OCI-M2 (cell line): ENCODE data around the gene RPL11.
"Not testable (repeated sequence)": the region's sequence is repeated elsewhere in the genome, so short reads cannot be mapped to it uniquely, and the experiment has no call there.

Source experiments
- DNase-seq: peaks from one replicate; lab custom pipeline; 2025; ENCODE audit not compliant: unreplicated experiment; lab: John Stamatoyannopoulos, UW

Gene RPL11

DNA sequence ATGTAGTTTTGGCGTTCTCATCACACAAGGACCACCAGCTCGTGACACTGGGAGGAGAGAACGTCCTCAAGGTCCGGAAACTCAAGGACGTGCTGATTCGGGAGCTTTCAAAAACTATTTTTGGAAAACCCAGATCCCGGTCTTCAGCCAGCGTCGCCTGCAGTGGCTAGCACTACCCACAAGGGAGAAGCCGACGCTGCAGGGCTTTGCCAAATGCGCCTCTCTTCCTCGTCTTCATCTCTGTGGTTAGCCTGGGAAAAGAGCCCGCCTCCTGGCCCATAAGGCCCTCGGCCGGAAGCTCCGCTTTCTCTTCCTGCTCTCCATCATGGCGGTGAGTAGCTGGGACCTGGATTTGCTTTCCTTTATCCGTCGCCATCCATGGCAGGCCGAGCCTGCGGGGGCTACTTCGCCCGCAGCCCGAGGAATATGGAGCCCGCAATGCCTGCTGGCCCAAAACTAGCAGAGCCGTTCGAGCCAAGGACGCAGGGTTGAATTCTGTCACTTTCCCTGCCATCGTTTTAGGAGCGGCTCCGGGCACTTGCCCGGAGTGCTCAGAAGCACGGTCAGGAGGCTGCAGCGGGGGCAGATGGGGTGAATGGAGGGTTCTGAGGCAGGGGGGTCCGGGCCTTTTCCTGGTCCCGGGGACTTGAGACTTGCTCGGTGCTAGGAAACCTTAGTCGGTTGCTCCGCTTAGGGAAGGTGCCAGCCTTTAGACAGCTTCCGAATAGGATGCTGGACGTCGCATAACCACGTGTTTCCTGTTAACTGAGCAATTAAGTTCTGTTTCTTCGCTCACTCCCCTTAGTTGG lies at the start of gene RPL11:
Gene RPL11 (plus strand): TSS at position 308 of the 809 bp plus-strand sequence. CDS start 18 bp downstream, at position 326.
- peak; percentile 73 for DNase-seq

DNA sequence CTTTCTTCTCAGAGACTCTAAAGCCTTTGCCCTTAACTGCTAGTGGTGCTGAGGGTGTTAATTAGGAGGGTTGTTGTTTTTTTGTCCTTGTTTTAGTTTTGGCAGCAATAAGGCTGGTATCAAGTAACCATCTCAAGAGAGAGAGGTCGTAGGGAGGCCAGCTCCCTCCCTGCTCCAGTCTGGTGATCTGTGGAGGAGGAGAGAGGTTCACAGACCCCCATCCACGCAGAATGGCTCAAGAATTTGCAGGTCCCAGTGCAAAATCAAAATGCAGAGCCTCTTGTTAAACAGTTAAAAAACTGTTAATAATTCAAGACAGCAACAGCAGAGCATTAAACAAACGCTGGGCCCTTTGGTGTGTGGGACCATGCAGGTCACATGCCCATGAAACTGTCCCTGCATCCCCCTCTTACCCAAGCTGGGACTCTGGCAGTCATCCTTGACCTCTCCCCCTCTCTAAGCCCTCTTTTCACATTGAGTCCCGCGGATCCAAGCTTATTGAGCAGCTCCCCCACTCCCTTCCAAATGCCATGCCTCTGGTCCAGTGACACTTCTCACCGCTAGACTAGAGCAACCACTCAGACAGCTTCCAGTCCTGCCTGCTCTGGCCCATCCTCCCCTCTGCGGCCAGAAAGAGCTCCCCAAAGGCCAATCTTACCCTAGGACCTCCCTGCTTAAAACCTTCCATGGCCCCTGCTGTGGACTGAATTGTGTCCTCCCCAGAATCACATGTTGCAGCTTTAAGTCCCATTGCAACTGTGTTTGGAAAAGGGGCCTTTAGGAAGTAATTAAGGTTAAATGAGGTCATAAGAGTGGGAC lies 47.7 kb upstream of the RPL11 start:
- DNase-seq, result no peak

DNA sequence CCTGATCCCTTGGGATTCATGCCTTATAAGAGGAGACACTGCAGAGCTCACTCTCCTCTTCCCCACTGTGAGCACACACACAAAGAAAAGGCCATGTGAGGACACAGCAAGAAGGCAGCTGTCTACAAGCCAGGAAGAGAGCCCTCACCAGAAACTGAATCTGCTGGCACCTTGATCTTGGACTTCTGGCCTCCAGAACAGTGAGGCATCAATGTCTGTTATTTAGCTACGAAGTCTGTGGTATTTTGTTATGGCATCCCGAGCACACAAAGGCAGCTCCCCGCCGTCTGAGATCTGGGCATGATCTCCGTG lies 47.1 kb upstream of the RPL11 start:
- no peak for DNase-seq

DNA sequence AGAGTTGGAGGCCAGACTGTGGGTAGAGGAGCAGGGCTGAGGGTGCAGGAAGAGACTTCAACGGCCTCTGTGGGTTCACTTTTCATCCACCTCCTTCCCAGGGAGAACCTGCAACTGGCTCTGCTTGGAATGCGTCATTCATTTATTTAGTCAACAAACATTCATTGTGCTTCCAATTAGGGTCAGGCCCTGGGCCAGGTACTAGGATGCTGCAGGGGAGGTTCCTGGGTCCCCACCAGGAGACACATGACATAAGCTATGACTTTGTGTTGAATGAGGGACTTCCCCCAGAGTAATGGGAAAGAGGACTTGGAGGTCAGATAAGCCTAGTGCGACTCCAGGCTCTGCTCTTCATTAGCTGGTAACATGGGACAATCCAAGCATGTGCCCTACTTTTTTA lies 46.3 kb upstream of the RPL11 start:
- no peak for DNase-seq

DNA sequence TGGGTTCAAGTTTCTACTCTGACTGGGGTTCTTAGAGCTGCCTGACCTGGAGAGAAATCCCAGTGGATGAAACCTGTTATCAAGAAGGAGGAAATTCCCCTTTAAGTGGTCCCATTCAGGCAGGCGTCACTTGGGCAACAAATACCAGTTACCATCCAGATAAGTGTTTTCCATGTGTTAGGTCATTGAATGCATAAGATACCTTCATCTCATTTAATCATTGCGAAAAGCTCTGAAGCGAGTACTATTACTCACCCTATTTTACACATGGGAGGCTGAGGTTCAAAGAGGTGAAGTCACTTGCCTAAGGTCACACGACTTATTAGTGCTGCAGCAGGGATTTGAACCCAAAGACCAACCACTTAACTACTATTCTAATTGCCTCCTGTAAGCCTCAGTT lies 45.5 kb upstream of the RPL11 start:
- no peak for DNase-seq

DNA sequence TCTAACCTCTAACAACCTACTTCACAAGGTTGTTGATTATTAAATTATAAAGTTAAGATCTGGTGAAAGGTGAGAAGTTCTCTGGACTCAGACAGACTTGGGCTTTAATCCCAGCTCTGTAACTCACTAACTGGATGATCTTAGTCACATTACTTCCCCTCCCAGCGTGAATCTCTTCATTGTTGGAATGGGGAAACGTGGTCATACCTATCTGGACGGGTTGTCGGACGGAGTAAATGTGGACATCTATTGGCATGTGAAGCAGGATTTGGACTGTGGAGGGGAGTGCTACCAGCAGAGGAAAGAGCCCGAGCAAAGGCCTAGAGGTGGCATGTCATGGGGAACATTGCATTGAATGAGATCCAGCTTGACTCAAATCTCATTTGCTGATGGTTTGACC lies 45.1 kb upstream of the RPL11 start:
- no peak for DNase-seq

DNA sequence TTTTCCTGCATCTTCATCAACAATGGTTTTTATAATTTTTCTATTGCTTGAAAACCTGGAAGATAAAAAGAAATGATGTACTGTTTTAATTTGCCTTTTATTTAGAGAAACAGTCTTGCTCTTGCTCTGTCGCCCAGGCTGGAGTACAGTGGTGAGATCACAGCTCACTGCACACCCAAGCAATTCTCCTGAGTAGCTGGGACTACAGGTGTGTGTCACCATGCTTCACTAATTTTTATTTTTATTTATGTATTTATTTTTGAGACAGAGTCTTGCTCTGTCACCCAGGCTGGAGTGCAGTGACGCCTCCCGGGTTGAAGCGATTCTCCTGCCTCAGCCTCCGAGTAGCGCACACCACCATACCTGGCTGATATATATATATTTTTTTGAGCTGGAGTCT lies 43.0 kb upstream of the RPL11 start:
- DNase-seq, result no peak

DNA sequence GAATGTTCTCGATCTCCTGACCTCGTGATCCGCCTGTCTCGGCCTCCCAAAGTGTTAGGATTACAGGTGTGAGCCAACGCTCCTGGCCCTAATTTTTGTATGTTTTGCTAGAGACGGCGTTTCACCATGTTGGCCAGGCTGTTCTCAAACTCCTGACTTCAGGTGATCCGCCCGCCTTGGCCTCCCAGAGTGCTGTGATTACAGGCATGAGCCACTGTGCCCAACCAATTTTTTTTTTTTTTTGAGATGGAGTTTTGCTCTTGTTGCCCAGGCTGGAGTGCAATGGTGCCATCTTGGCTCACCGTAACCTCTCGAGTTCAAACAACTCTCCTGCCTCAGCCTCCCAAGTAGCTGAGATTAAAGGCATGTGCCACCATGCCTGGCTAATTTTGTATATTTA lies 42.4 kb upstream of the RPL11 start:
- not testable (repeated sequence) for DNase-seq

DNA sequence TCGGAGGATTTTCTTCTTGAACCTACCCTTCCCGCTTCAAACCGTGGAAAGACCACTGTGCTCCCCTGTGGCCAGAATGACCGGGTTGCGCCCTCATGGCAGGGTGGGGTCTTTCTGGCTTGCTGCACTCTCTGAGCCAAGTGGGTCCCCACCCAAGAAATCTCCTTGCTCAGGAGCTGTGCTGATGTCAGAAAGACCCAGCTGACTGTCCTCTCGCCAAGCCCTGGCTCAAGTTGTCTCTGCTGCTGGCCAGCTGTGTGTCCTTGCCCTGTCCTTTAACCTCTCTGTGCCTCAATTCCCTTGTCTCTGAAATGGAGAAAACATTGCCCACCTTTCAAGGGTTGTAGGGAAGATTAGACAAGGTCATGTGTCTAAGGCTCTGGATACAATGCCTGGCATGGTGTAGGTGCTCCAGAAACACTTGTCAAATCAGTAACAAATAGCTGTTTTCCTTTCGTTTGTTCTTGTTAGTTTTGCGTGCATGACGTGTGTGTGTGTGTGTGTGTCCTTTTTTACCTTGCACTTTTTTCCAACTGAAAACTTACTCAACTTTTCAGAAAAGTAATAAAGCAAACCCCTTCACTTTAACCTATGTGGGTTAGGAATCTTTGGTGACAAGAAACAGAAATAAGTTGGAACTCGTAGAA lies 41.1 kb upstream of the RPL11 start:
- no peak for DNase-seq

DNA sequence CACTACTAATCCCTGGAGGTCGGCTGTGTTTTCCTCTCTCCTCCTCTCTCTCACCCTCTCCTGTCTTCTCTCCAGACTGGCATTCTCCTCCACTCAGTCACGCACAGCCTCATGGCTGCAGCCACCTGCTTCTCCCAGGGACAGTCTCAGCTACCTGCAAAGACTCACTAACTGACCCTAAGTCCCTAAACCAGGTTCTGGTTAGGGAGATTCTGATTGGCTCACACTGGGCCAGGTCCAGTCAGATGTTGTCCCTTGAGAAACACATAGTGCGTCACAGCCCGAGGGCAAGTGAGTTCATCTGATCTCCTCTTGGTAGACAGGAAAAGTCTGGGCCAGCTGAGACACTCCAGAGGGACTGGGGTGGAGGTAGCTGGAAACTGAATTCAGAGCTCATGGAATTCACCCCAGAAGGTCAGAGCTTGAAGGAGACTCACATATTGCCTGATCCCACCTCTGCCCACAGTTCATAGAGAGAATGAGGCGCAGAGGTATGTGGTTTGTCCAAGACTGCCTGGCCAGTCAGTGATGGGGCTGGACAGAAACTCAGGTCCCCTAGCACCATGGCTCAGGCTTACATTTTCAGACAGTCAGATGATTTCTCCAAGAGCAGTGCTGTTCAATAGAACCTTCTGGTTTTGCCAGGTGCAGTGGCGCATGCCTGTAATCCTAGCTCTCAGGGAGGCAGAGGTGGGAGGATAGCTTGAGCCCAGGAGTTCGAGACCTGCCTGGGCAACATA lies 40.4 kb upstream of the RPL11 start:
- no peak for DNase-seq

DNA sequence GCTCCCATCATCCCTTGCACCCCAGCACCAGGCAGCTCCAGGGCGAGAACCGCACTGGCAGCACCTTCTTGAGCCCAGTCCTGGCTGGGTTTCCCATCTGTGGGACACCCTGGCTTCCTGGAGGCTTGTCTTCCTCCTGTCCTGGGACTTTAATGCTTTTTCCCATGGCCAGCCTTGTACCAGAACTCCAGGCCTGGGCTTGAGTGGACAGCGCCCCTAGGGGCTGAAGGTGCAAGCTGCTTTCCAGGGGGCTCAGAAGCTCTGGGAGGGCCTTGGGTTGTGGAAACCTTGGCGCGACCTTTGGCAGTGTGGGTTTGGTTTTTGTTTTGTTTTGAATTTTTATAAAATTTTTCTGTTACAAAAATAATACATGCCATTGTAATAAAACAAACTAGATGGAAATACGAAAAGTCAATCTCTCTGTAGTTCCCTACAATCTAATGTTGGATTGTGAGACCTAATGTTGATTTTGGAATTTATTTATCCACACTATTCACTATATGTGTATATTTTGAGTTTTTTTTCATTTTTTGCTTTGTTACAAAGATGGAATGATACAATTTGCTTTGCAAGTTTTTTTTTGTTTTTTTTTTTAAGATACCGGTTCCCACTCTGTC lies 33.8 kb upstream of the RPL11 start:
- DNase-seq, result no peak

DNA sequence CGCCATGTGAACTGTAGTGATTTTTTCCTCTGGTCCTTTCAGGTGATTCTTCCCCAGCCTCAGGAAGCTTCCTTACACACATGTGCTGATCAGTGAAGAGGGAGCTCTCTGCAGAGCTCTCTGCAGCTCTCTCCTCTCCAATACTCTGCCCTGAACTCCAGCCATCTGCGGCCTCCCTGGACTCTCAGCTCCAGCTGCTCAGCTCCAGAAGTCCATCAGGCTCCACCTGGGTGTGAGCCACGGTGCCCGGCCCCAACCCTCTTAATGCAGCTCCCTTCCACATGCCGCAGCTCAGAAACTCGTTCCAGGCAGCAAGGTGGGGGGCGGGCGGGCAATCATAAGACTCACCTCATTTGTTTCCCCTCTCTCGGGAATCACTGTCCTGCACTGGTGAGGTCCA lies 30.9 kb upstream of the RPL11 start:
- DNase-seq, result no peak

DNA sequence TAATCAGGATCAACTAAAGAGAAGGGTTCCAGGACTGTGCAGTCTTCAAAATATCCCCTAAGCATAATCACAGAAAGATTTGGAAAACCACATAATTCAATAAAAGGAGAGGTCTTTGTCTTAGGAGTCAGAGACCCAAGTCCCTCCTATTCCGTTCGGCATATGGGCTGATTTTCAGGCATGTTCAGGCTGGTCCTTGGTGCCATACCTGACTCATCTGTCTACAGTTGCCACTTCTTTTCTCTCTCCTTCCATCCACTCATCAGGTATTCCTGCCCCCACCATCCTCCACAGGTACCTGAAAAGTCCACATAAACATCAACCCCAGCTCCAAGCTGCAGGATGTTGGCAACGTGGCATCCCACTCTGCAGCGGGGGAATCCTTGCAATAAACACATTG lies 29.7 kb upstream of the RPL11 start:
- DNase-seq, result no peak

DNA sequence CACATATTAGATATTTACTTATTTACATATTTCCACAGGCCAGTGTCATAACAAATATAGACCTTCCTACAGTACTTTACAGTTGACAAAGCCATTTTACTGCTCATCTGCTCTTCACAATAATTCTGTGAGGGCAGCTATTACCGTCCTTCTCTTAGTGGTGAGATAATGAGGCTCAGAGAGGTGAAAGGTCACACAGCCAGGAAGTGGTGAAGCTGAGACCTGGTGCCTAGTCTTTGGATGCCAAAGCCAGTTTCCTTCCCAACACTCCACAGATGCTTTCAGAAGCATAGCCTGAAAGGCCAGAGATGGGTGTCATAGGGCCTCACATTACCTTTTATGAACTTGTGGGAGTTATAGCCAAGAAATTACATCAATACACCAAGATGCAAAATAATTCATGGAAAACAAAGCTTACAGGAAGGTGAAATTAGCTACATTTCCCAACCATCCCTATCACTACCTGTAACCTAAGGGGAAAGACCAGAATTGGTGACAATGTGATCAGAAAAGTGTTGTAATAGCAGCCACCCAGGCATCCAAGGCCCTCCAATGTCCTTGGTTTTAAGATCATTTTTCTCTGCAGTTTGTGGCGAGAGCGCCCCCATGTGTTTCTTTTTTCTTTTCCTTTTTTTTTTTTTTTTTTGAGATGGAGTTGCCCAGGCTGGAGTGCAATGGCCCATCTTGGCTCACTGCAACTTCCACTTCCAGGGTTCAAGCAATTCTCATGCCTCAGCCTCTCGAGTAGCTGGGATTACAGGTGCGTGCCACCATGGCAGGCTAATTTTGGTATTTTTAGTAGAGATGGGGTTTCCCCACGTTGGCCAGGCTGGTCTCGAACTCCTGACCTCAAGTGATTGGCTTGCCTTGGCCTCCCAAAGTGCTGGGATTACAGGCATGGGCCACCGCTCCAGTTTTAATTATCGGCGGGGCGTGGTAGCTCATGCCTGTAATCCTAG lies 26.5 kb upstream of the RPL11 start:
- no peak for DNase-seq

DNA sequence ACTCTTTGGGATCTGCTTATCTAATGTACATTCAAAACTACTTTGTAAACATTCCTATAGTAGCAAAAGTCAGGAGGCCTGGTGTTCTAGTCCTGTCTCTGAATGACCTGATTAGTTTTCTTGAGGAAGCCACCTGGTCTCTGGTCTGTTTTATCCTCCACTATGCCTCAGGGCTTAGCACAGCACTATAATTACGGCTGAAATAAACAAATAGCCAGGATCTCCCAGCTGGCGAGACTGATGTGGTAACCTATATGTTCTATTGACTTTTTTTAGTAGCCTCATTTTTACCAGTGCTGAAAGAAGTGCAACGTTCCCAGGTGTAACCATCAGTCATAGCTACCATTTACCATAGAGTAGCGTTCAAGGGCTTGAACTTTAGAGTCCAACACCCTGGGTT lies 24.2 kb upstream of the RPL11 start:
- no peak for DNase-seq

DNA sequence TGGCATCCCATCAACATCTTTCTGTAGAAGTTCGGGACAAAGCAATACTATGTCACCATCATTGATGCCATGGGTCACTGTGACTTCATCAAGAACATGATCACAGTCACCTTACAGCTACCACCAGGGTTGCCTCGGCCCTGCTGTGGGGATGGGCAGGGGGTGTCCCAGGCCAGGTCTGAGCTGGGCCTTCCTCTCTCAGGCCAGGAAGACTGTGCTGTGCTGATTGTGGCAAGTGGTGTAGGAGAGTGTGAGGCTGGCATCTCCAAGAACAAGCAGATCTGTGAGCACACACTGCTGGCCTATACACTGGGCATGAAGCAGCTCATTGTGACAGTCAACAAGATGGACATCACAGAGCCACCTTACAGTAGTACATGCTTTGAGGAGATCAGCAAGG lies 20.9 kb upstream of the RPL11 start:
- DNase-seq, result no peak

DNA sequence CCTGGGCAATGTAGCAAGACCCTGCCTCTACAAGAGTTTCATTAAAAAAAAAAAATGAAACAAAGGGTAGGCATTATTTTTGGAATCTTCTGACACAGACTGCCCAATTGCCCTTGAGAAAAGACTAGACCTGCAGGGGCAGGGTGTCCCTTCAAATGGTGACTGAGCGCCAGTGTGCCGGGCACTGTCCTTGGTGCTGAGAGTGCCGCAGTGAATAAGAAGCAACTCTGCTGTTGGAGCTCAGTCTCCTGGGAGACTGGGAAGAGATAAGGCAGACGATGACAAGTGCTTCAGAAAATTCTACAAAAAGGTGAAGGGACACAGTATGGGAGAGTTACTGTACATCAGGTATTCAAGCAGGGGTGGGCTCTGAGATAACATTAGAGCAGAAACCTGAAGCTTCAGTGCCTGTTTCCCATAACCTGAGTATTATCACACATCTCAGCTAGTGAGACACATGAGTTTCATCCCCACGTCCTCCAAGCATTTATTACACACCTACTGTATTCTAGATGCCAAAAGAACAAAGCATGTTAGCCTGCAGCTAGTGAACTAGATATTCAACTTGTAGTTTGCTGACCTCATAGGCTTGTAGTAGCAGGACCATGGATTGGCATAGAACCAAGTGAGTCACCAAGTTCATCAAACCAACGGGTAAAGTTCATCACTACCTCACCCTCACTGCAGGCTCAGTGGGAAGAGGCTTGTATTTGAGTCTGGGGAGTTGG lies 18.4 kb upstream of the RPL11 start:
- DNase-seq, result peak; percentile 24

DNA sequence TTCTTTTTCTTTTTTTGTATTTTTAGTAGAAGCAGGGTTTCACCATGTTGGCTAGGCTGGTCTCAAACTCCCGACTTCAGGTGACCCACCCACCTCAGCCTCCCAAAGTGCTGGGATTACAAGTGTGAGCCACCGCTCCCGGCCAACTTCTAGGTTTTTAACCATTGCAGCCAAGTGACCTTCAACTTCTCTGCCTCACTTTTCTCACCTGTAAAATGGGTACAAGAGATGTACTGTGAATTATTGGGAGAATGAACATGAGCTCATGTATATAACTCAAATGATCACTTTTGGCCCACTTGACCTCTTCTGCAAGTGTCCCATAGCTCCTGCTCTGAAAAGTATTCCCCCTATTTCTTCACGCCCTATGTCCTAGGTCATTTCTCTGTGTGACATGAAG lies 11.8 kb upstream of the RPL11 start:
- no peak for DNase-seq

DNA sequence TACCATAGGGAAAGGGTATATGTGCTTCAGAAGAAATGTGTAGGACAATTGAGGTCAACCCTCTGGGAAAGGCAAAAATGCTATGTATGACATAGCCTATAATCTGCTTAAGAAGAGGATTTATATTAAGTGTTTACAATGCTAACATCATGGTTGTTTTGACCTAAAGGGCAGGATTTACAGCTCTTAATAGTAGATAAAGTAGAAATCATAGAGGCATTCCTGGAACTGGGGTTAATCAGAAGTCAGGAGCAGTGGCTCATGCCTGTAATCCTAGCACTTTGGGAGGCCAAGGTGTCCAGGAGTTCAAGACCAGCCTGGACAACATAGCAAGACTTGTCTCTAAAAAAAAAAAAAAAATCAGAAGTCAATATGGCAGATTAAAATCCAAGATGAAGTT lies 8.7 kb upstream of the RPL11 start:
- DNase-seq, result no peak
